ENCODE measurements around the gene MGAT4B. TPM values are rescaled to one million over a fixed set of nuclear protein-coding genes. Genes with fewer than 3 reads are reported as not detected.

Gene MGAT4B
- total RNA-seq, 1 experiment from 2014 or later = 337 TPM

- Histone ChIP-seq H3F3A (ENCODE audit: insufficient read depth, low read depth) (peaks cover 38% of the 10 kb centered on the region), H3K27ac (no peak overlapping the region), H3K9me2 (ENCODE audit: insufficient read depth) (no peaks in the 10 kb centered on the region), H4K20me1 (ENCODE audit: insufficient read depth) (peaks cover 42% of the 10 kb centered on the region), H3K4me3 (no peak overlapping the region), H3K4me2 (no peak overlapping the region), H3K4me1 (replicated peaks; ENCODE audit: insufficient read depth) (peaks cover 32% of the 10 kb centered on the region), H3K27me3 (ENCODE audit: insufficient read depth, low read depth) (no peaks in the 10 kb centered on the region), H3K79me2 (ENCODE audit: low read depth) (peaks cover 40% of the 10 kb centered on the region), H3K9me3 (ENCODE audit: insufficient read depth, low read depth) (no peaks in the 10 kb centered on the region), H3K36me3 (ENCODE audit: low read depth) (no peaks in the 10 kb centered on the region; the same call in none of the 2 replicates), H2AFZ (no peak overlapping the region)
- BruUV-seq (replicated peaks) = no TSS peak
- no peak for TF ChIP-seq EZH2 (IDR thresholded peaks at IDR 0.05; ENCODE audit: low read depth)
- TF ChIP-seq CTCF (conservative IDR thresholded peaks at IDR 0.05) = no peak
- DNase-seq = no peak
- ChIA-PET POLR2A (ENCODE audit: unreplicated experiment) (no interaction called here), CTCF (interaction anchor here (0.6 kb wide), 2 partner anchors 10 to 14 kb away, joined by 8 to 11 read pairs; no protein-coding TSS in a partner anchor)
- intact Hi-C loops (cut with micrococcal nuclease; ENCODE audit: unreplicated experiment) = loop anchor here (10.0 kb wide), 1 partner anchor 104 kb away; the partner anchor contains the start of gene TBC1D9B
These were observed 5.9 kb downstream of the MGAT4B start for GRCh38 chr5:179800696-179801201.

- POLR2A ChIA-PET (ENCODE audit: unreplicated experiment) = no interaction called here
- no TSS peak for BruUV-seq (replicated peaks)
- intact Hi-C loops (cut with micrococcal nuclease; ENCODE audit: unreplicated experiment) = loop anchor here (10.0 kb wide), 1 partner anchor 105 kb away; the partner anchor contains the start of gene TBC1D9B
These were observed 6.5 kb downstream of the MGAT4B start for GRCh38 chr5:179800071-179800695.

GRCh38 chr5:179799644-179799973, 7.1 kb downstream of the MGAT4B start:
- Histone ChIP-seq H3K4me3 (no peak overlapping the region), H3K9me2 (ENCODE audit: insufficient read depth) (no peaks in the 10 kb centered on the region), H4K20me1 (ENCODE audit: insufficient read depth) (peaks cover 35% of the 10 kb centered on the region), H3K27ac (no peak overlapping the region), H3F3A (ENCODE audit: insufficient read depth, low read depth) (peaks cover 44% of the 10 kb centered on the region), H3K4me1 (replicated peaks; ENCODE audit: insufficient read depth) (peaks cover 35% of the 10 kb centered on the region), H3K4me2 (no peak overlapping the region), H3K79me2 (ENCODE audit: low read depth) (peaks cover 29% of the 10 kb centered on the region), H3K9me3 (ENCODE audit: insufficient read depth, low read depth) (no peaks in the 10 kb centered on the region), H3K27me3 (ENCODE audit: insufficient read depth, low read depth) (no peaks in the 10 kb centered on the region), H3K36me3 (ENCODE audit: low read depth) (no peaks in the 10 kb centered on the region; the same call in none of the 2 replicates), H2AFZ (no peak overlapping the region)
- no peak for TF ChIP-seq EZH2 (IDR thresholded peaks at IDR 0.05; ENCODE audit: low read depth)
- no peak for TF ChIP-seq CTCF (conservative IDR thresholded peaks at IDR 0.05)
- intact Hi-C loops (cut with micrococcal nuclease; ENCODE audit: unreplicated experiment) = loop anchor here (5.0 kb wide), 2 partner anchors 38 to 177 kb away; partner anchors contain the start of gene HNRNPH1
- POLR2A ChIA-PET (ENCODE audit: unreplicated experiment) = no interaction called here
- no peak for DNase-seq
- no TSS peak for BruUV-seq (replicated peaks)
- CTCF ChIA-PET = no interaction called here

More at GRCh38 chr5:179800071-179800695, 6.5 kb downstream of the MGAT4B start:
- no peak for TF ChIP-seq EZH2 (IDR thresholded peaks at IDR 0.05; ENCODE audit: low read depth)
- TF ChIP-seq CTCF (conservative IDR thresholded peaks at IDR 0.05) = no peak
- DNase-seq = no peak
- H3K4me2 ChIP-seq = no peak overlapping the region
- H3K79me2 ChIP-seq (ENCODE audit: low read depth) = peaks cover 34% of the 10 kb centered on the region
- CTCF ChIA-PET = interaction anchor here (0.6 kb wide), 1 partner anchor 14 kb away, joined by 11 read pairs; no protein-coding TSS in a partner anchor
- peaks cover 38% of the 10 kb centered on the region for H3F3A ChIP-seq (ENCODE audit: insufficient read depth, low read depth)
- no peak overlapping the region for H3K27ac ChIP-seq
- no peak overlapping the region for H3K4me3 ChIP-seq
- peaks cover 41% of the 10 kb centered on the region for H4K20me1 ChIP-seq (ENCODE audit: insufficient read depth)
- H2AFZ ChIP-seq = no peak overlapping the region
- H3K36me3 ChIP-seq (ENCODE audit: low read depth) = no peaks in the 10 kb centered on the region; the same call in none of the 2 replicates
- H3K27me3 ChIP-seq (ENCODE audit: insufficient read depth, low read depth) = no peaks in the 10 kb centered on the region
- H3K9me2 ChIP-seq (ENCODE audit: insufficient read depth) = no peaks in the 10 kb centered on the region
- H3K9me3 ChIP-seq (ENCODE audit: insufficient read depth, low read depth) = no peaks in the 10 kb centered on the region
- peaks cover 33% of the 10 kb centered on the region for H3K4me1 ChIP-seq (replicated peaks; ENCODE audit: insufficient read depth)
